Cardiac fibroblast (primary cell): ENCODE measurements around the gene SPATA13.

Experiments
- DNase-seq, 2 donors: peaks; one replicate each; pipeline versions ENCODE4 v3.0.0 to v3.0.0-alpha.2; 2010; ENCODE audit warnings: low read depth in 2 of 2
- H3K4me3 ChIP-seq, 2 donors: replicated peaks in 1 of 2; 1 replicate in 1 of 2; 2 replicates in 1 of 2; pipeline ENCODE4 v1.5.1; 2011; ENCODE audit warnings: low read depth in 2 of 2, low read length in 2 of 2, mild to moderate bottlenecking in 2 of 2, moderate library complexity in 1 of 2
- TF ChIP-seq, protein P1 (sequence below): IDR thresholded peaks from one replicate; pipeline ENCODE4 v1.5.1; 2011; ENCODE audit warnings: low read depth, mild to moderate bottlenecking, low read length, inconsistent platforms

Gene SPATA13

DNA sequence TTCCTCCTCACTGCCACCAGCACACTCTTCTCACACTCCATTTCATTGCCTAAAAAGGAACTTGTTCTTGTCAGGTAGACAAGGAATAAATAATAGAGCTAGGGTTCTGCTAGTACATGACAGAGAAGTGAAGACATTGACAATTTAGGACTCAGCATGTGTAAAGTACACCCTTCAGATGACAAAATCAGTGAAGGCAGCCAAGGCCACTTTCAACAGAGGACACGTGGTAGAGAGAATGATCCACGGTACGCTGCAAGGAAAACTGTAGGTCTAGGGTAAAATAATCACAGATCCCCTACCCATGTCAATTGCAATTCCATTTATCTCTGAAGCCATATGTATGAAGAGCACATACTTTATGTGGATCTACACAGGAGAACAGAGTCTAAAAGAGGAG lies 7.2 kb upstream of the SPATA13 start:
- no peak for DNase-seq
- TF ChIP-seq, protein P1, sequence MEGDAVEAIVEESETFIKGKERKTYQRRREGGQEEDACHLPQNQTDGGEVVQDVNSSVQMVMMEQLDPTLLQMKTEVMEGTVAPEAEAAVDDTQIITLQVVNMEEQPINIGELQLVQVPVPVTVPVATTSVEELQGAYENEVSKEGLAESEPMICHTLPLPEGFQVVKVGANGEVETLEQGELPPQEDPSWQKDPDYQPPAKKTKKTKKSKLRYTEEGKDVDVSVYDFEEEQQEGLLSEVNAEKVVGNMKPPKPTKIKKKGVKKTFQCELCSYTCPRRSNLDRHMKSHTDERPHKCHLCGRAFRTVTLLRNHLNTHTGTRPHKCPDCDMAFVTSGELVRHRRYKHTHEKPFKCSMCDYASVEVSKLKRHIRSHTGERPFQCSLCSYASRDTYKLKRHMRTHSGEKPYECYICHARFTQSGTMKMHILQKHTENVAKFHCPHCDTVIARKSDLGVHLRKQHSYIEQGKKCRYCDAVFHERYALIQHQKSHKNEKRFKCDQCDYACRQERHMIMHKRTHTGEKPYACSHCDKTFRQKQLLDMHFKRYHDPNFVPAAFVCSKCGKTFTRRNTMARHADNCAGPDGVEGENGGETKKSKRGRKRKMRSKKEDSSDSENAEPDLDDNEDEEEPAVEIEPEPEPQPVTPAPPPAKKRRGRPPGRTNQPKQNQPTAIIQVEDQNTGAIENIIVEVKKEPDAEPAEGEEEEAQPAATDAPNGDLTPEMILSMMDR, result no peak
- no peak overlapping the region for H3K4me3 ChIP-seq

DNA sequence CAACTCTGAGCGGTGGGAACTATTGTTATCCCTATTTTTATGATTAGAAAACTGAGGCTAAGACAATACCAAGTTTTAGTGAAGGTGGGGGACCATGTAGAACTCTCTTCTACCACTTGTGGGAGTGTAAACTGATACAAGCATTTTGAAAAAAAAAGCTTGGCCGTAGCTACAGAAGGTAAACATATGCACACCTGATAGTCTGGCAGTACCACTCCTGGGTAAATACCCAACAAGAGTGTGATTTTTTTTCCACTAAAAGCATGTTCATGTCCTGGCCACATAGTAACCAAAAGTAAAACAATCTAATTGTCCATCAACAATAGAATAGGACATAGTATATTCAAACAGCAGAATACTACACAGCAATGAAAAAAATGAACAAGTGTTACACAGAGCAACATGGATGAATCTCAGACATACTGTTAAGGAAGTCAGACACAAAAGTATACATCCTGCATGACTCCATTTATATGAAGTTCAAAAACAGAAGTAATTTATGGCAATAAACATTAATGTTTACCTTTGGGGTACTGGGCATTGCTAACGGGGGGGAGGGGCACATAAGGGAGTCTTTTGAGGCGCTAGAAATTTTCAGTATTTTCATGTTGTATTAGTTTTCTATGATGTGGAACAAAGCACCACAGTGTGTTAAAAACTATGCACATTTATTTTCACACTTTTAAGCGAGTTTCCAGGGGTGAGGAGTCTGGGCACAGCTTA lies 6.4 kb upstream of the SPATA13 start:
- DNase-seq, result no peak
- TF ChIP-seq, protein P1, result no peak
- H3K4me3 ChIP-seq, result no peak overlapping the region

DNA sequence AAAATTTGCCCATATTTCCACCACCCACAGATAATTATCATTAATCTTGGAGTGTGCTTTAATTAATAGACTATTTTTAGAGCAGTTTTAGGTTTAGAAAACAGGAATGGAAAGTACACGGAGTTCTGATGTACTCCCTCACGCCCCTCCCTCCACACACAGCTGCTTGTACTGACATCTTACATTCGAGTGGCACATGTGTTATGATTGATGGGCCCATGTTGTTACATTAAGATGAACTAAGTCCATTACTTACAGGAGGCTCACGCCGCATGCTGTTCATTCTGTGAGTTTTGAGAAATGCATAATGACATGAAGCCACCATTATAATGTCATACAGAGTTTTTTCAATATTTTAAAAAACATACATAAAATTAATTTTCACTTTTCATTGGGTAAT lies 1.2 kb upstream of the SPATA13 start:
- H3K4me3 ChIP-seq, result no peak overlapping the region
- TF ChIP-seq, protein P1, result no peak
- DNase-seq, result no peak

DNA sequence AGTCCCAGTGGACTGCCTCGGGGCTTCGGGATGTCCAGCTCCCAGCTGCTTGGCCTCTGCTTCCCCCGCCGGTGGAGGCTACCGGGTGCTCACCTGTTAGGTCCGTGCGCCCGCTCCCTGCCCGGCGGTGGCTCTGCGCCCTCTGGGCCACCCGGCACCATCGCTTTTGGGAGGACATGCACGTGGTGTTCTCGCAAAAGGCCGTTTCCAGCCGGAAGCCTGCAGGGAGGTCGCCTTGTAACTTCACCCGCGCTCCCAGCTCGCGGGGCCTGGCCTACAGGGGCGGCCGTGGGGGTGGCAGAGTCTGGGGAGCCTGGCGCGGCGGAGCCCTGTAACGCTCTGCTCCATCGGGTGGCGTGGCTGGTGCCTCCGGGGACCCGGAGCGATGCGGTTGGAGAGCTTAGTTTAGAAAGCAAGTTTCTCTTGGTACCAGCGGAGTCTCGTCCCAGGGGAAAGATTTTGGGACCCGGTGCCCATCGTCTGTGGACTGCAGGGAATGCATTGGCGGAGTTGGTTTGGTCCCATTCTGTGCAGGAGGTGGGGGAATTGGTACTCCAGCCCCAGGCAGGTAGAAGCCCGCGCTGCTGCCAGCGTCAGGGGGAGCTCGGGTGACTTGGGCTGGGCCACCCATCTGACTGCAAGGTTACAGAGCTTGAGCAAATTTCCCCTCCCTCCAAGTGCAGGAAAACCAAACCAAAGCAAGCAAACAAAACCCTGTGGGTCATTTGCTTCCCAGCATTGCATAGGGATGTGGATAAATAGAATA lies 673 bp downstream of the SPATA13 start:
- DNase-seq, result no peak
- peak overlapping the region; percentile 76 to 88 for H3K4me3 ChIP-seq
- TF ChIP-seq, protein P1, result no peak

DNA sequence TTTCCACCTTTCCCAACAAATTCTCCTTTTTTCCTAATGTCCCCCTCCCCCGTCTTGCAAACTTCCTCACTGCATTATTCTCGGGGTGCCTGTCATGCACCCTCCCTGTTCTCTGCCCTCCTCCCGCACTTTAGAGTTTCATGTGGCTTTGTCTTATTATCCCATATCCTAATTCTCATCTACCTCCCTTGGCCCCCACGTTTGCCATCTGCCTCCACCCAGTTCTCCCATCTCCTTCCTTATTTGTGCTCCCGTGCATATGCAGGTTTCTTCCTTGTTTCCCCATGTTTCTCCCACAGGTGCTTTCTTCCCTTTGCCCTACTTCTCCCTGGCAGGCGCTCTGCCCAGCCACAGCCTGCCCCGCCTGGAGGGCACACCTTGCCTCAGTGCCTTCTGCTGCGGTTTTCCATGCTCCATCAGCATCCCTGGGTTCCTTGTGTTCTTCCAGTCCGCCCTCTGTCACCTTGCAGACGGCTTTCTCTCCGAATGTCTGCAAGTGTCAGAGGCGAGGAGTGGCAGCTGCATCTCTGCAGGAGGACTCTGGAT lies 1.5 kb downstream of the SPATA13 start:
- TF ChIP-seq, protein P1, result no peak
- H3K4me3 ChIP-seq, result peak overlapping the region in 1 of 2 donors; percentile 88
- DNase-seq, result no peak

DNA sequence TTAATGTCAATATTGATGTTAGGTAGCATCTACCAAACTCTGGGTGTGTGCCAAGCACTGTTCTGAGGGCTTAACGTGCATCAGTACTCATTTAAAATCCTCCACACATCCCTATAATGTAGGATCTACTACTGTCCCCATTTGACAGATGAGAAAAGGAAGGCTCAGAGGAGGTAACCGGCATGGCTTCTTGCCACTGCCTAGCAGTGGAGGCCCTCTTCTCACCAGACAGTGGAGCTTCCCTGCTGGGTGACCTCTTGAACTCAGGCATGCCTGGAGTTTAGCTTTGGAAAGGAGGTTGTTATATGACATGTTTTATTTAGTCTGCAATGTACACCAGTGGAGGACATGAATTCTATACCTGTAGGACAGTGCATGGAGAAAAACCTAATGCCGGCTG lies 2.1 kb downstream of the SPATA13 start:
- TF ChIP-seq, protein P1, result no peak
- no peak overlapping the region for H3K4me3 ChIP-seq
- DNase-seq, result no peak
